ENCODE measurements around the gene CCR7.

The CCR7 gene, protein sequence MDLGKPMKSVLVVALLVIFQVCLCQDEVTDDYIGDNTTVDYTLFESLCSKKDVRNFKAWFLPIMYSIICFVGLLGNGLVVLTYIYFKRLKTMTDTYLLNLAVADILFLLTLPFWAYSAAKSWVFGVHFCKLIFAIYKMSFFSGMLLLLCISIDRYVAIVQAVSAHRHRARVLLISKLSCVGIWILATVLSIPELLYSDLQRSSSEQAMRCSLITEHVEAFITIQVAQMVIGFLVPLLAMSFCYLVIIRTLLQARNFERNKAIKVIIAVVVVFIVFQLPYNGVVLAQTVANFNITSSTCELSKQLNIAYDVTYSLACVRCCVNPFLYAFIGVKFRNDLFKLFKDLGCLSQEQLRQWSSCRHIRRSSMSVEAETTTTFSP

DNA sequence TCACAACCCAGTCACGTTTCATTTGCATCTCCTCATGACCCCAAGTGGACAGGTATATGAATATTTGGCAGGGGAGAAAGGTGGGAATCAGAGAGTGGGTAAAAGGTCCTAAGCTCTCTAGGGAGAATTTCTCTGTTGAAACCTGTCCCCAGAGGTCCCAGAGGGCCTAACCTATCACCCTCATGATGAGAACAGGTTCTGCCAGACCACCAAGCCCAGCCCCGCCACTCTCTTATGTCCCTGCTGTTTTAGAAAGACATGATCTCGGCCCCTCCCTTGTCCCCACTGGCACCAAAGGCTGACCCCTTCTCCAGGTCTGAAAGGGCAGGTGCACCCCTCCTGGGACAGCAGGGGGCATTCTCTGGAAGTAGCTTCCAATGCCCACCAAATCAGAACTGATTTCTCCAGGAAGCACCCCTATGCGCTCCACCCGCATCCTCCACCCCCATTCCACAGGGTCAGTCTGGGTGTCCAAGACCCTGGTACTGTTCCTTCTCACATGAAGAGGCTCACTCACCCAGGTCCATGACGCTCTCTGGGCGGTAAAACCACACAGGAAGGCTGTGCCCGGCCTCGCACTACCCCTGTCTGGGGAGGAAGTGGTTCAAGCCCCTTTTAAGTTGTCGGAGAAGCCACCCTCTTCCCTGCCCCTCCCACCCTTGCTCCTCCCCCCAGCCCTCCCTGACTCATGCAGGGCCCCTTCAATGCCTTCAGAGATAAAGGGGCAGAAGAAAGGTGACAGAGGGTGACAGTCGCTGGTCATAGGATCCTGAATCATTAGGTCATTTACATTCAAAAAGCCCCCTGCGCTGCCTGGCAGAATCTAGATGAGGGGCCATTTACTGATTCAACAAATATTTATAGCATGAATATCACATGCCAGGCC lies at the start of gene CCR7:
CCR7 (minus strand) TSS at position 590 of the 886 bp plus-strand sequence; CDS start at position 527, 63 bp downstream.
- H3K36me3 ChIP-seq (ENCODE audit: control insufficient read depth, insufficient read depth, low read length), result no peaks in the 10 kb centered on the region
- no peaks in the 10 kb centered on the region for H3K9me3 ChIP-seq (ENCODE audit: control insufficient read depth, low read length)
- peaks cover 4% of the 10 kb centered on the region for H3K27me3 ChIP-seq (ENCODE audit: control insufficient read depth, insufficient read depth, low read length)
- no peak within 1 kb of the TSS for H3K9ac ChIP-seq (ENCODE audit: low read length)
- peaks cover 7% of the 10 kb centered on the region for H3K4me1 ChIP-seq (ENCODE audit: control insufficient read depth, insufficient read depth, low read length)
- no peak within 1 kb of the TSS for H3K4me3 ChIP-seq (ENCODE audit: low read length)

DNA sequence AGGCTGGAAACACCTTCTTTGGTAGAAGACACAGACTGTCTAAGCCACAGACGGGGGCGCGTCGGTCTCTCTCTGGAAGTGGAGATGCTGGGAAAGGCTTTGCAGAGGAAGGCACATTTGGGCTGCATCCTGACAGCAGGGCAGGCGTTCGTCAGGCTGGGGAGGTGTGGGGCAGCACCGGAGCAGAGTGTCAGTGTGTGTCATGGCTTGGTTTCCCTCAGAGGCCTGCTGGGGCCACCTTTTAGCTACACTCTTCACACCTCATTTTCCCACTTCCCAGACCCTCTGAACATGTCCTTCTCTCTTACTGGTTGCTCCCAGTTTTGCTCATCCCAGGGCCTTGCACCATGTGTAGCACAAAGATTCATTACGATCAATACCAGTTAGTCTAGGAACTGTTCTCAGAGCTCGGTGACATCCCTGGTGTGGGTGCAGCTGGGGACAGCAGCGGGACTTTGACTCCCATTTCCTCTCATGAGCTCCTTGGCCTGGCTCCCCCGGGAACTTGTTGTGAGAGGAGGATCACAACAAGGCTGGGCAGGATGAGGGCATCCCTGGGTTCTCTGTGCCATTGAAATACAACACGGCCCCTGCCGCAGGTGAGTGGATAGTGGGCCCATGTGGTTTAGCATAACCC lies 49.3 kb upstream of the CCR7 start:
- H3K9me3 ChIP-seq (ENCODE audit: control insufficient read depth, low read length), result no peaks in the 10 kb centered on the region
- no peak overlapping the region for H3K9ac ChIP-seq (ENCODE audit: low read length)
- no peaks in the 10 kb centered on the region for H3K36me3 ChIP-seq (ENCODE audit: control insufficient read depth, insufficient read depth, low read length)
- H3K4me3 ChIP-seq (ENCODE audit: low read length), result no peak overlapping the region
- H3K27me3 ChIP-seq (ENCODE audit: control insufficient read depth, insufficient read depth, low read length), result peaks cover 8% of the 10 kb centered on the region
- no peaks in the 10 kb centered on the region for H3K4me1 ChIP-seq (ENCODE audit: control insufficient read depth, insufficient read depth, low read length)

DNA sequence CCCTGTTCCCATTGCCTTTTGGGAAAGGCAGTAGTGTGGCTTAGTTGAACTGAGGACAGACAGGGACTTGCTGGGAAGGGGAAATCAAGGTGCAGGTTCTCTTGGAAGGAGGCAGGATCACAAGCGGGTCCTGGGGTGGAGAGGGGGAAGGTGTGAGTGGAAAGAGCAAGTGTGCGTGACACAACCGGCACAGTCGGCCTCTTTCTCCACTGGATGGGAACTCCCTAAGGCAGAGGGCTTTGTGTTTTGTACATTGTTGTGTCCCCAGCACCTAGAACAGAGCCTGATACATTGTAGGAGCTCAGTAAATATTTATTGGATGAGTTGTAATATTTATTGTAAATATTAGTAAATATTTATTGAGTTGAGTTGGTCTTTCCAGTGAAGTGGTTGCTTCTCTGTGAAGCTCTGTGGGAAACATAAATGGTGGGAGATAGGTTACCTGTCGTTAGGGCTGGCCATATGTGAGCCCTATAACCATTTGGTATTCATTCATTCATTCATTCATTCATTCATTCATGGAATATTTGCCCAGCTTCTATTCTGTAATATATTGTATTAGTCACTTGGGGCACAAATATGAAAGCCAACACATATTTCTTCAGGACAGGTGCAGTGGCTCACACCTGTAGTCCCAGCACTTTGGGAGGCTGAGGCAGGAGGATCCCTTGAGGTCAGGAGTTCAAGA lies 48.3 kb upstream of the CCR7 start:
- Histone ChIP-seq H3K4me3 (ENCODE audit: low read length) (no peak overlapping the region), H3K27me3 (ENCODE audit: control insufficient read depth, insufficient read depth, low read length) (peaks cover 2% of the 10 kb centered on the region), H3K9ac (ENCODE audit: low read length) (no peak overlapping the region), H3K9me3 (ENCODE audit: control insufficient read depth, low read length) (no peaks in the 10 kb centered on the region), H3K4me1 (ENCODE audit: control insufficient read depth, insufficient read depth, low read length) (no peaks in the 10 kb centered on the region), H3K36me3 (ENCODE audit: control insufficient read depth, insufficient read depth, low read length) (no peaks in the 10 kb centered on the region)

DNA sequence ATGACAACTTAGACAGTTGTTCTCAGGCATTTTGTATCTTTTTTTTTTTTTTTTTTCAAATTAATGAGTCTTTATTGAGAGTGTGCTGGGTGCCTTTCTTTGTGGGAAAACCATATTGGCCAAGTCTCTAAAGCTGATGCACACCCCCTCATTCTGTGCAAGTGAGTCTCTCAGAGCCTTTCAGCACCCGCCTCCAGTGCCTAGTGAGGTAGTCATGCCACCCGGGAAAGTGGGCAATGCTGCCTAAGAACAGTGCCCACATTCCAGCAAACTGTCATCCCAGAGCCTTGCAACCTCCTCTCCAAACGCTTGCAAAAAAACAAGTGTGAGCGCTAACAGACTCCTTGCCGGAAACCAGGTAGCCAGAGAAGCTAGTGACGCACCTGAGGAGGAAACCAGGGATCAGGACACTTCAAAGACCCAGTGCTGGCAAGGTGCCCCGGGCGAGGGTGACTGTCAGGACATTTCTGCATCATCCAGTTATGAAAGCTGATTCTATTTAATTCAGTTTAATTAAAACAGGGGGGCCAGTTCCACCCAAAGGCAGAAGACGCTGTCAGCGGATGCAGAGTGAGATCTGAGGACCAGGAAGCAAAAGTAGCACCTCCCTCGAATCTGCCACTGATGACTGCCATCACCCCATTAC lies 47.5 kb upstream of the CCR7 start:
- Histone ChIP-seq H3K9ac (ENCODE audit: low read length) (no peak overlapping the region), H3K36me3 (ENCODE audit: control insufficient read depth, insufficient read depth, low read length) (no peaks in the 10 kb centered on the region), H3K27me3 (ENCODE audit: control insufficient read depth, insufficient read depth, low read length) (peaks cover 2% of the 10 kb centered on the region), H3K4me1 (ENCODE audit: control insufficient read depth, insufficient read depth, low read length) (no peaks in the 10 kb centered on the region), H3K9me3 (ENCODE audit: control insufficient read depth, low read length) (no peaks in the 10 kb centered on the region), H3K4me3 (ENCODE audit: low read length) (no peak overlapping the region)

DNA sequence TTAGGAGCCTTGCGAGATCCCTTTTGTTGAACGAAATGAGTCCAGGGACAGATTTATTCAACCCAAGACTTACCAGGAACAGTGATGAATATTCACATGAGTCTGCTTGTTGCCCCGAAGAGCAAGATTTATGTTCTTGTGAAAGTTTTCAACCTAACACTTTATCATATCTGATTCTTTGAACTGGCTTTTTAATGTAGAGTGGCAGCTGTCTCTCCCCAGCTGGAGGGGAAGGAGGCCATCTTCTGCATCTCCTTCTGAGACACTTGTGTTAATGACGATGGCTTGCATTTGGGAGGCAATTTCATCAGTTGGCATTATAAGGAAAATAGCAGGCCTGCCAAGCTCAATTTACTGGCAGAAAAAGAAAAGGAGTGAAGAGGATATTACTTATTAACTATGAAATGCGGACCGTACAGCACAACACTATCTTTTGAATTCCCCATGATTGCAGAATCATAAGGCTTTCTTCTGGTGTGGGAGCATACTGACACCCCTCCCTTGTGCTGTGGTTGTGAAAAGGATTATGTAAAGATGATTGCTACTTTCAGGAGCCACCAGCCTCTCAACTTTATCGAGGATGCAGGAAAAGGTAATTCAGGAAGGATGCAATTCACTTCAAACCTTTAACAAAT lies 46.7 kb upstream of the CCR7 start:
- no peak overlapping the region for H3K9ac ChIP-seq (ENCODE audit: low read length)
- H3K4me1 ChIP-seq (ENCODE audit: control insufficient read depth, insufficient read depth, low read length), result no peaks in the 10 kb centered on the region
- H3K9me3 ChIP-seq (ENCODE audit: control insufficient read depth, low read length), result no peaks in the 10 kb centered on the region
- H3K27me3 ChIP-seq (ENCODE audit: control insufficient read depth, insufficient read depth, low read length), result peaks cover 2% of the 10 kb centered on the region
- H3K4me3 ChIP-seq (ENCODE audit: low read length), result no peak overlapping the region
- H3K36me3 ChIP-seq (ENCODE audit: control insufficient read depth, insufficient read depth, low read length), result no peaks in the 10 kb centered on the region

DNA sequence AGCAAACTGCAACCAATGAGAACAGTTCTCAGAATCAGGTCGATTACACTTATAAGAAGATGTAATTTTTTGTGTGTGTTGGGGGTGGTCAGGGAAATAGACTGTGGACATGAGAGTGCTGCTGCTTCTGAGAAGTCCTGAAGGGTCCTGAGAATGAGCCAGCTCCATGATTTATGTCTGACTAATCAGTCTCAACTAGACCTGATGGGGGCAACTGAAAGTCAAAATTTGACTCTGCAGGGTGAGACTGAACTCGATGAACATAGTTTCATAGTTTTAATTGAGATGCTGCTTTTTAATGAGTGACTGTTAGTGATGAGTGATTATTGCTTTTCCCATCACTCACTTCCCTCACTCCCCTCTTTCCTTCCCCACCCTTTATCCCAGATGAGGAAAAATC lies 45.1 kb upstream of the CCR7 start:
- Histone ChIP-seq H3K4me1 (ENCODE audit: control insufficient read depth, insufficient read depth, low read length) (no peaks in the 10 kb centered on the region), H3K9ac (ENCODE audit: low read length) (no peak overlapping the region), H3K36me3 (ENCODE audit: control insufficient read depth, insufficient read depth, low read length) (no peaks in the 10 kb centered on the region), H3K4me3 (ENCODE audit: low read length) (no peak overlapping the region), H3K27me3 (ENCODE audit: control insufficient read depth, insufficient read depth, low read length) (peaks cover 2% of the 10 kb centered on the region), H3K9me3 (ENCODE audit: control insufficient read depth, low read length) (no peaks in the 10 kb centered on the region)

DNA sequence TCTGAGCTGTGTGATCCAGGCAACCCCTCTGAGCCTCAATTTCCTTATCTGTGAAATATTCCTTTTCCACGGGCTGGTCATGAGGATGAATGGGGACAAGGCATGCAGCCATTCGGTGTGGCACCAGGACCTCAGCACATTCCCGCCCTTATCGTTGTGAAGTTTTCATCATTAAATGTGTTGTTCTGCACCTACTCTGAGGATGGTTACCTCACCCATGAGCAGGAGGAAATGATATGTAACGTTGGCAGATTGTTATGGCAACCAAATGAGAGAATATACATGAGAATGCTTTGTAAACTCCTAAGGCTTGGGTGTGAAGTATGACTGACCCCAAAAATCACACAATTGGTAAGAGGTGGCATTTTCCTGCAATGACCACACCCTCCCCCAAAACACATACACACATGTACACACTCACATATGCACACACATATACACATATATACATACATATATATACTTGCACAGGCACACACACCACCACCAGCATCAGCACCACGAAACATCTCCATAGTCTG lies 42.8 kb upstream of the CCR7 start:
- no peak overlapping the region for H3K4me3 ChIP-seq (ENCODE audit: low read length)
- no peaks in the 10 kb centered on the region for H3K9me3 ChIP-seq (ENCODE audit: control insufficient read depth, low read length)
- H3K27me3 ChIP-seq (ENCODE audit: control insufficient read depth, insufficient read depth, low read length), result peaks cover 1% of the 10 kb centered on the region
- H3K4me1 ChIP-seq (ENCODE audit: control insufficient read depth, insufficient read depth, low read length), result no peaks in the 10 kb centered on the region
- H3K36me3 ChIP-seq (ENCODE audit: control insufficient read depth, insufficient read depth, low read length), result no peaks in the 10 kb centered on the region
- H3K9ac ChIP-seq (ENCODE audit: low read length), result no peak overlapping the region

DNA sequence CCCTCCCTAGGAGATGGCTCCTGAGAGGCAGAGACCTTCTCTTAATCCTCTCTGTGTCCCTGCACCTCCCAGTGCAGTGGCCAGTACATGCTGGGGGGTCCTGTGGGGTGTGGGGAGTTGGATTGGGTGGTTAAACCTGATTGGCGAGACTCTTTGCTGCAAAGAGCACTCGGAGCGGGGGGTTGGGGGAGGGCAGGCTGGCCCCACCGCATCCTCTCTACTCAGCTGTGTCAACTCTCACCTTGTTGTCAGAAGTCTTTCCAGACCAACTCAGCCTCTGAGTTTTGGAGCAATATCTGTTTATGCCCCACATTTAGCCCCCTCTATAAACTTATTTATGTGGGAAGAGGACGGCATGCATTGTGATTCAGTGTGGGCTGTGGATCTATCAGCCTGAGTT lies 42.4 kb upstream of the CCR7 start:
- Histone ChIP-seq H3K4me1 (ENCODE audit: control insufficient read depth, insufficient read depth, low read length) (no peaks in the 10 kb centered on the region), H3K9ac (ENCODE audit: low read length) (no peak overlapping the region), H3K4me3 (ENCODE audit: low read length) (no peak overlapping the region), H3K9me3 (ENCODE audit: control insufficient read depth, low read length) (no peaks in the 10 kb centered on the region), H3K27me3 (ENCODE audit: control insufficient read depth, insufficient read depth, low read length) (no peaks in the 10 kb centered on the region), H3K36me3 (ENCODE audit: control insufficient read depth, insufficient read depth, low read length) (no peaks in the 10 kb centered on the region)

DNA sequence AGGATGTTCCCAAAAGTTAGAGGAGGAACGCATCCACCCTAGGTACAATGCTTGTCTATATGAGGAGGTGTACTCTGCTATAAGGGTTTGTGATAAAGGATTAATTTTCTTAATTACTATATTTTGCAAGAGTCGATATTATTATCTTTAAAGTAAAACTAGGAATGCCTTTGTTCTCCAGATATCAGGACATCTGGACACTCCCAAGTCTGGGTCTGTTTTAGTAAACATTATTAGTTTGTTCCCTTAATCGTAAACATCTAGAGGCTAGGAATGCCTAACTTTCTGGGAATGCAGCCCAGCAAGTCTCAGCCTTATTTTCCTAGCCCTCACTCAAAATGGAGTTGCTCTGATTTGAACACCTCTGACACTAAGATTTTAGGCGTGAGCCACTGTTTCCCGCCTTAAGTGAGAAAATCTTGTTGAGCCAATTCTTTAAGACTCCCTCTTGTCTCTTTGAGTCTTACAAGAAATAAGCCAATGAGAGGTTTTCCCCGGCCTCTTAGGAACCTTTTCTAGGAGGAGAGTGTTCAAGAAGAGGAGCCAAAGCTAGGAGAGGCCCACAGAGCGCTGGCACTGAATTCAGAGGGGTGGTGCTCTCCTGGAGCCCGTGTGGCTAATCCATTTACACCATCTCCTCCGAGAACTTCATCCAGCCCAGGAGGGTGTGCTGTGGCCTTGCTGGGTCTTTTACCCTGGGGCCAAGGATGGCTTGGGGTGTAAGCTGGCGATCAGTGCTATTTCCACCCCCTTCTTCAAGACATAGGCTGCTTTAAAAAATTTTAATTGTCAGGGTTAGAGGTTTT lies 41.5 kb upstream of the CCR7 start:
- no peak overlapping the region for H3K4me3 ChIP-seq (ENCODE audit: low read length)
- H3K9me3 ChIP-seq (ENCODE audit: control insufficient read depth, low read length), result no peaks in the 10 kb centered on the region
- H3K4me1 ChIP-seq (ENCODE audit: control insufficient read depth, insufficient read depth, low read length), result no peaks in the 10 kb centered on the region
- no peaks in the 10 kb centered on the region for H3K36me3 ChIP-seq (ENCODE audit: control insufficient read depth, insufficient read depth, low read length)
- no peak overlapping the region for H3K9ac ChIP-seq (ENCODE audit: low read length)
- H3K27me3 ChIP-seq (ENCODE audit: control insufficient read depth, insufficient read depth, low read length), result no peaks in the 10 kb centered on the region

DNA sequence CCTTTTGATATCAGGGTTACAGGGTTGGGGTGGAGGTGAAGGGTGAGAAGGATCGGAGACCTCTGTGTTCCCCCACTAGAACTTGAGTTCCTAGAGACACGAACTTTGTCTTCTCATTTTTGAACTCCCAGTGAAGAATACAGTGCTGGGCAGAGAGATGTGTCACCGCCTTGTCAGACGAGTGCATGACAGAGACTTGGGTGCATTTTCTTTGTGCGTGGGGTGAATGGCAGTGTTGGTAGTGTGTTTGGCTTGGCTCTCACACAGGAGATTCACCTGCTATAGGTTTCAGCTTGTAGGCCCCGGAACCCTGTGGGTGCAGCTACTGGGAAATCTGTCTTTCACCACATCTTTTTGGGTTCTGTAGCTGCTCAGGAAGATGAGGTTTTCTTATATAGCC lies 40.0 kb upstream of the CCR7 start:
- H3K4me1 ChIP-seq (ENCODE audit: control insufficient read depth, insufficient read depth, low read length), result no peaks in the 10 kb centered on the region
- no peaks in the 10 kb centered on the region for H3K36me3 ChIP-seq (ENCODE audit: control insufficient read depth, insufficient read depth, low read length)
- no peak overlapping the region for H3K9ac ChIP-seq (ENCODE audit: low read length)
- no peaks in the 10 kb centered on the region for H3K9me3 ChIP-seq (ENCODE audit: control insufficient read depth, low read length)
- H3K27me3 ChIP-seq (ENCODE audit: control insufficient read depth, insufficient read depth, low read length), result no peaks in the 10 kb centered on the region
- no peak overlapping the region for H3K4me3 ChIP-seq (ENCODE audit: low read length)
